Gastroesophageal sphincter (tissue), 3 donors: Measurements from ENCODE around the gene EVA1A.

ENCODE experiments used
- EP300 ChIP-seq: sonication (generic); formaldehyde crosslinking; IDR thresholded peaks from one replicate; pipeline ENCODE4 v1.6.1; 2017; ENCODE audit warnings: antibody characterized with exemption, mild to moderate bottlenecking
- POLR2A ChIP-seq, 2 donors: fragments of 450-650 bp; IDR thresholded peaks; one replicate each; pipeline ENCODE4 v1.6.1; 2017; ENCODE audit warnings: antibody characterized with exemption in 2 of 2, mild to moderate bottlenecking in 2 of 2, moderate library complexity in 1 of 2
- TF ChIP-seq, protein P1 (sequence below), 4 experiments: fragments of 200-600 bp in 2 of 4; fragments of 450-650 bp in 2 of 4; sonication (generic) in 1 of 4; IDR thresholded peaks; one replicate each; pipeline ENCODE4 v1.5.1; 2017 to 2019; ENCODE audit warnings: antibody characterized with exemption in 4 of 4, mild to moderate bottlenecking in 2 of 4, moderate library complexity in 2 of 4

DNA sequence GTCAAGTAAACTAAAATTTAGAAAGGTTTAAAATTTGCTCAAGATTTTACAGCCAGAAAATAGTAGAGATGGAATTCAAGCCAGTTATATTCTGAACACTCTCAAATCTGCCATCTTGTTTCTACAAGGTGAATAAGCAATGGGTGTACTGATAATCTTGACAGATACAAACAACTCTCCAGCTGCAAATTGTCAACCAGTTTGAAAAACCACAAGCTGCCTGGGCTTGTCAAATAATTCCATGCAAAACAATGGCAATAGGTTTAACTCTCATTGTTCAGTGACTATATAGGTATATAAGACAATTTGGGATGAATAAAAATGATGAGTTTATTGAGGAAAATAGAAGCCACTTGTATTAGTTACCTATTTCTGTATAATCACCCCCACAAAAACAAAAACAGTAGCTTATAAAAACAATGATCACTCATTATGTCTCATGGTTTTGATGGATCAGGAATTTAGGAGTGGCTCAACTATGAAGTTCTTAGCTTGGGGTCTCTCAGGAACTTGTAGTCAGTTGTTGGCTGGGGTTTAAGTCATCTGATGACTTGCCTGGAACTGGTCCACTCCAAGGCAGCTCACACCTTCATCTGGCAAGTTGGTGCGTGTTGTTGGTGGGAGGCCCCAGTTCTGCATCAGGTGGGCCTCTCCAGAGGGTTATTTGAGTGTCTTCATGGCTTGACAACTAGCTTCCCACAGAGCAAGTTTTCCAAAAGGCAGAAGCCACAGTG, 12.6 kb upstream of the EVA1A start:
- TF ChIP-seq EP300 (no peak), POLR2A (IDR thresholded peaks at IDR 0.05) (no peak)
- TF ChIP-seq, protein P1, sequence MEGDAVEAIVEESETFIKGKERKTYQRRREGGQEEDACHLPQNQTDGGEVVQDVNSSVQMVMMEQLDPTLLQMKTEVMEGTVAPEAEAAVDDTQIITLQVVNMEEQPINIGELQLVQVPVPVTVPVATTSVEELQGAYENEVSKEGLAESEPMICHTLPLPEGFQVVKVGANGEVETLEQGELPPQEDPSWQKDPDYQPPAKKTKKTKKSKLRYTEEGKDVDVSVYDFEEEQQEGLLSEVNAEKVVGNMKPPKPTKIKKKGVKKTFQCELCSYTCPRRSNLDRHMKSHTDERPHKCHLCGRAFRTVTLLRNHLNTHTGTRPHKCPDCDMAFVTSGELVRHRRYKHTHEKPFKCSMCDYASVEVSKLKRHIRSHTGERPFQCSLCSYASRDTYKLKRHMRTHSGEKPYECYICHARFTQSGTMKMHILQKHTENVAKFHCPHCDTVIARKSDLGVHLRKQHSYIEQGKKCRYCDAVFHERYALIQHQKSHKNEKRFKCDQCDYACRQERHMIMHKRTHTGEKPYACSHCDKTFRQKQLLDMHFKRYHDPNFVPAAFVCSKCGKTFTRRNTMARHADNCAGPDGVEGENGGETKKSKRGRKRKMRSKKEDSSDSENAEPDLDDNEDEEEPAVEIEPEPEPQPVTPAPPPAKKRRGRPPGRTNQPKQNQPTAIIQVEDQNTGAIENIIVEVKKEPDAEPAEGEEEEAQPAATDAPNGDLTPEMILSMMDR (IDR thresholded peaks at IDR 0.05): no peak
